Gastroesophageal sphincter (tissue), 4 donors: ENCODE measurements around the gene MTUS2. TPM values are rescaled to one million over a fixed set of nuclear protein-coding genes. Genes with fewer than 3 reads are reported as not detected.

Source experiments
- ATAC-seq: fragments of 150-250 bp; one replicate; pipeline ENCODE4 v1.9.1; 2016; ENCODE audit warnings: mild to moderate bottlenecking, moderate library complexity
- H3K27ac ChIP-seq, 4 donors: fragments of 200-600 bp; sonication (generic) in 3 of 4; 1 replicate in 3 of 4; 2 replicates in 1 of 4; pipeline ENCODE4 v1.5.1; 2016 to 2019
- H3K27me3 ChIP-seq: fragments of 200-600 bp; sonication (generic); one replicate; pipeline ENCODE4 v1.5.1; 2019
- H3K36me3 ChIP-seq, 2 donors: fragments of 200-600 bp; sonication (generic); one replicate each; pipeline ENCODE4 v1.5.1; 2019; ENCODE audit warnings: control low read depth in 1 of 2
- H3K4me1 ChIP-seq, 3 donors: fragments of 200-600 bp; sonication (generic); 1 replicate in 2 of 3; 2 replicates in 1 of 3; pipeline ENCODE4 v1.5.1; 2016 to 2019; ENCODE audit warnings: control low read depth in 2 of 3
- H3K4me3 ChIP-seq, 2 donors: fragments of 200-600 bp; sonication (generic); one replicate each; pipeline ENCODE4 v1.5.1; 2019; ENCODE audit warnings: mild to moderate bottlenecking in 1 of 2, moderate library complexity in 1 of 2
- H3K9me3 ChIP-seq, 3 donors: fragments of 200-600 bp; sonication (generic); one replicate each; pipeline ENCODE4 v1.5.1; 2017 to 2019; ENCODE audit warnings: control low read depth in 2 of 3
- EP300 ChIP-seq: sonication (generic); formaldehyde crosslinking; IDR thresholded peaks from one replicate; pipeline ENCODE4 v1.6.1; 2017; ENCODE audit warnings: antibody characterized with exemption, mild to moderate bottlenecking
- POLR2A ChIP-seq, 2 donors: fragments of 450-650 bp; IDR thresholded peaks; one replicate each; pipeline ENCODE4 v1.6.1; 2017; ENCODE audit warnings: antibody characterized with exemption in 2 of 2, mild to moderate bottlenecking in 2 of 2, moderate library complexity in 1 of 2
- POLR2AphosphoS5 ChIP-seq: sonication (generic); formaldehyde crosslinking; IDR thresholded peaks from one replicate; pipeline ENCODE4 v1.6.1; 2017; ENCODE audit warnings: antibody characterized with exemption
- WGBS, 2 donors: methylation state at CpG; one replicate each; pipeline ENCODE4 v1.1.5; 2018; ENCODE audit warnings: low coverage in 1 of 2; 5-methylcytosine and 5-hydroxymethylcytosine counted together
- total RNA-seq, 4 donors: library from RNA; depleted of rRNA; stranded (reverse); fragments of >200 nt; gene quantifications; one replicate each; pipeline ENCODE4 v1.1.0, GENCODE V29; 2016
- TF ChIP-seq, protein P1 (sequence below), 4 experiments: fragments of 200-600 bp in 2 of 4; fragments of 450-650 bp in 2 of 4; sonication (generic) in 1 of 4; IDR thresholded peaks; one replicate each; pipeline ENCODE4 v1.5.1; 2017 to 2019; ENCODE audit warnings: antibody characterized with exemption in 4 of 4, mild to moderate bottlenecking in 2 of 4, moderate library complexity in 2 of 4

The MTUS2 gene
- total RNA-seq, 4 donors from 2014 or later: 0.67 to 36.7 (median 18.4) TPM

DNA sequence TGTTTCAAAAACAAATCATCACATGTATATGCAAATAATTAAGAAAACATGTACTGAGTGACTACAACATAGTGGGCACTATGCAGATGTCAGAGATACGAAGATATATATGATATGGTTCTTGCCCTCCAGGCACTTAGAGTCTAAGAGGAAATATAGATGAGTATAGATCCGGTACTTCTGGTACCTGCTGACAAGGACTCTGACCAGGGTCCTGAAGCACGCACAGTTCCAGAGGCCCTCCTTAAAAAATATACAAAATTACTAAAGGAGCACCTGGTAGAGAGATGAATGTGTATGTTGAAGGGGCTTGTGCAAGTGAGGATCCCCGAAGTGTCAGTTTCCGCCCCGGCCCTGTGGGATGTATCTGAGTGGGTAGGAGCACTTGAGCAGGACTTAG, 31.3 kb downstream of the MTUS2 start:
- TF ChIP-seq POLR2A (IDR thresholded peaks at IDR 0.05) (no peak), POLR2AphosphoS5 (no peak), EP300 (no peak)
- TF ChIP-seq, protein P1, sequence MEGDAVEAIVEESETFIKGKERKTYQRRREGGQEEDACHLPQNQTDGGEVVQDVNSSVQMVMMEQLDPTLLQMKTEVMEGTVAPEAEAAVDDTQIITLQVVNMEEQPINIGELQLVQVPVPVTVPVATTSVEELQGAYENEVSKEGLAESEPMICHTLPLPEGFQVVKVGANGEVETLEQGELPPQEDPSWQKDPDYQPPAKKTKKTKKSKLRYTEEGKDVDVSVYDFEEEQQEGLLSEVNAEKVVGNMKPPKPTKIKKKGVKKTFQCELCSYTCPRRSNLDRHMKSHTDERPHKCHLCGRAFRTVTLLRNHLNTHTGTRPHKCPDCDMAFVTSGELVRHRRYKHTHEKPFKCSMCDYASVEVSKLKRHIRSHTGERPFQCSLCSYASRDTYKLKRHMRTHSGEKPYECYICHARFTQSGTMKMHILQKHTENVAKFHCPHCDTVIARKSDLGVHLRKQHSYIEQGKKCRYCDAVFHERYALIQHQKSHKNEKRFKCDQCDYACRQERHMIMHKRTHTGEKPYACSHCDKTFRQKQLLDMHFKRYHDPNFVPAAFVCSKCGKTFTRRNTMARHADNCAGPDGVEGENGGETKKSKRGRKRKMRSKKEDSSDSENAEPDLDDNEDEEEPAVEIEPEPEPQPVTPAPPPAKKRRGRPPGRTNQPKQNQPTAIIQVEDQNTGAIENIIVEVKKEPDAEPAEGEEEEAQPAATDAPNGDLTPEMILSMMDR (IDR thresholded peaks at IDR 0.05): no peak
- no peaks in the 10 kb centered on the region for H3K4me1 ChIP-seq
- no peak overlapping the region for H3K4me3 ChIP-seq
- H3K9me3 ChIP-seq: no peaks in the 10 kb centered on the region
- no peaks in the 10 kb centered on the region for H3K27me3 ChIP-seq
- no peak for ATAC-seq
- H3K27ac ChIP-seq: no peak overlapping the region
- WGBS, 2 donors: 76% methylated on average over 5 to 6 of the region's 6 CpGs
- H3K36me3 ChIP-seq: no peaks in the 10 kb centered on the region

DNA sequence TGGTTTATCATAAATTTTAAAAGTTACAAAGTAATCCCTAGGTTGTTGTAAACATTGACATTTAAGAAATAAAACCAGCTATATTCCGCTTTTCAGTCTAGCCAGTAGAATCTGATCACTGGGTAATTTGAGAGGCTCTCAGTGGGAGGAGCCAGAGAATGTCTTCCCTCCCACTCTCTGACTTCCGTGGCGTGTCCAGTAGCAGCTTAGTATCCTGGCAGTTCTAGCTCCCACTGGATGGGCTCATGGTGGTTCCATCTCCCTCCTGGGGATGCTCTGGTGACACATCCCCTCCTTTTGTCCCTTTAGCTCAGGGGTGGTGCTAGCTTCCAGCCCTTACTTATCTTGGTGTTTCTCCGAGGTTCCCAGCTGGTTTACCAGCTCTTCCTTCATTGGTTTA, 34.5 kb downstream of the MTUS2 start:
- 41 to 78% methylated on average over 4 of the region's 4 CpGs for WGBS, 2 donors
- TF ChIP-seq EP300 (no peak), POLR2A (IDR thresholded peaks at IDR 0.05) (no peak), POLR2AphosphoS5 (no peak)
- TF ChIP-seq, protein P1 (IDR thresholded peaks at IDR 0.05): no peak
- H3K27me3 ChIP-seq: no peaks in the 10 kb centered on the region
- no peaks in the 10 kb centered on the region for H3K9me3 ChIP-seq
- no peak for ATAC-seq
- H3K4me3 ChIP-seq: no peak overlapping the region
- no peaks in the 10 kb centered on the region for H3K36me3 ChIP-seq
- no peak overlapping the region for H3K27ac ChIP-seq
- no peaks in the 10 kb centered on the region for H3K4me1 ChIP-seq

DNA sequence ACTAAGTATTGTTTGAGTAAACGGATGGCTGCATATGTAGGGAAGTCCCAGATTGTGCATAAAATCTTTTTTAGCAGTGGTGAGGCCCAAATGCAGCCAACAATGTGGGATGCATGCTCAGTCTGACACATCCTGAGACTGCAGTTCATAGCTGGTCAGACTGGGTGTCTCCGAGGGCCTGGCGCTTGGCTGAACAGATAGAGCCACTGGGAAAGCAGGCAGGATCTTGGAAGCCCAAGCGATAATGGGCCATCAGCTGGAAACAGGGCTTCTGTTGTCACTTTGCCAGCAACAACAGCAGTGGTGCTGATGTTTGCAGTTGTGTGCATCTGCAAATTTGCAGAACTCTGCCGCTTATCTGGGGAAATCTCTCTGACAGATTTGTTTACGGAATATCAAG, 36.1 kb downstream of the MTUS2 start:
- Histone ChIP-seq H3K27ac (no peak overlapping the region), H3K4me1 (no peaks in the 10 kb centered on the region), H3K4me3 (no peak overlapping the region), H3K9me3 (no peaks in the 10 kb centered on the region), H3K27me3 (no peaks in the 10 kb centered on the region), H3K36me3 (no peaks in the 10 kb centered on the region)
- WGBS, 2 donors: 74 to 94% methylated on average over 5 to 6 of the region's 6 CpGs
- no peak for TF ChIP-seq EP300
- TF ChIP-seq, protein P1 (IDR thresholded peaks at IDR 0.05): no peak
- no peak for TF ChIP-seq POLR2AphosphoS5
- ATAC-seq: no peak

DNA sequence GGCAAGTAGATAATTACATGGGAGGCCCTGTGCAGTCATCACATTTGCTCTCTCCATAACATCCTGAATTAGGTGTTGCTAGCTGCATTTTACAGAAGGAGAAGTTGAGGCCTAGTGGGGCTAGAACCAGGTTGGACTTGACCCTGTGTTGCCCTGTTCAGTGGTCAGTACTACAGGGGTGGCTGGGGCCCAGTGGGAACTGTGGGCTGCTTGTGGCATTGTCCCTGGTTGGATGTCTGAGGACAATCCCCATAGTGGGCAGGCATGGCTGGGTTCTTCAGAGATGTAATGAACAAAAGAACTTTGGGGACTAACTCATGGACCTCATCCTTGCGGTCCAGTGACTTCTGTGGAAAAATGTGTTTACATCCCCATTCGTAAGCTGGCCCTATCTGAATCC, 38.9 kb downstream of the MTUS2 start:
- Histone ChIP-seq H3K4me1 (no peaks in the 10 kb centered on the region), H3K27me3 (no peaks in the 10 kb centered on the region), H3K4me3 (no peak overlapping the region), H3K27ac (no peak overlapping the region), H3K9me3 (no peaks in the 10 kb centered on the region), H3K36me3 (no peaks in the 10 kb centered on the region)
- no CpG with 5 or more reads among the region's 2 CpGs for WGBS, 2 donors
- TF ChIP-seq, protein P1 (IDR thresholded peaks at IDR 0.05): no peak
- TF ChIP-seq POLR2AphosphoS5 (no peak), EP300 (no peak), POLR2A (IDR thresholded peaks at IDR 0.05) (no peak)
- ATAC-seq: no peak

DNA sequence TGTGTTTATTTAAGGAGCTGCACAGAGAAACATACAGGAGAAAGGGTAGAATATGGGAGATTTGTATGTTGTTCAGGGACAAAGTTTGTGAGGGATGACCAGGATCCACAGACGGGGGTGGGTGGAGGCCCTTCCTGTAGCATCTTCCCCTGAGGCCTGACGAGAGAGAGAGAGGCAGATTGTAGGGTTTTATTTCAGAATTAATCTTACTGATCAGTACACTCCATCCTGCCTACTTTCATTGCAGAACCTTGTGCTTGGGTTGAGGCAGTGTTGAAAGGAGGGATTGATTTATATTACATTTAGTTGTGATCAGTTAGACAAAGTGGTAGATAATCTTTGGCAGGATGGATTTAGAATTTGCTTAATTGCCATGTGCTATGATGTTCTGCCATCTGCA, 39.6 kb downstream of the MTUS2 start:
- H3K4me1 ChIP-seq: no peaks in the 10 kb centered on the region
- no peak overlapping the region for H3K27ac ChIP-seq
- TF ChIP-seq, protein P1 (IDR thresholded peaks at IDR 0.05): no peak
- TF ChIP-seq EP300 (no peak), POLR2AphosphoS5 (no peak), POLR2A (IDR thresholded peaks at IDR 0.05) (no peak)
- H3K27me3 ChIP-seq: no peaks in the 10 kb centered on the region
- H3K4me3 ChIP-seq: no peak overlapping the region
- 56 to 63% methylated on average over 2 of the region's 2 CpGs for WGBS, 2 donors
- no peaks in the 10 kb centered on the region for H3K9me3 ChIP-seq
- ATAC-seq: no peak
- no peaks in the 10 kb centered on the region for H3K36me3 ChIP-seq
